Activated effector memory CD4-positive, alpha-beta T cell treated with Interleukin-2 at 50 U/mL for 16 hours (primary cell): Measurements from ENCODE around the gene SEC22C.
"Not testable (repeated sequence)": the region's sequence is repeated elsewhere in the genome, so short reads cannot be mapped to it uniquely, and the experiment has no call there.

Experiments used
- DNase-seq: peaks from one replicate; pipeline ENCODE4 v3.0.0-alpha.2; 2020

SEC22C gene

DNA sequence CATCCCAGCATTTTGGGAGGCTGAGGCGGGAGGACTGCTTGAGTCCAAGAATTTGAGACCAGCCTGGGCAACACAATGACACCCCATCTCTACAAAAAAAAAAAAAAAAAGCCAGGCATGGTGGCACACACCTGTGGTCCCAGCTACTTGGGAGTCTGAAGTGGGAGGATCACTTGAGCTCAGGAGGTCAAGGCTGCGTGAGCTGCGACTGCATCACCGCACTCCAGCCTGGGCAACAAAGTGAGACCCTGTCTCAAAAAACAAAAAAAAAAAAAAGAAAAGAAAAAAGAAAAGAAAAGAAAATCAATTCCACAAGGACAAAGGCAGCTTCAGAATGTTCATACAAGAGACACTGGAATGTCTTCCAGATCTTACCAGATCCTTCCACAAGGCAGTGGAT is 2.4 kb downstream of the SEC22C start:
- DNase-seq: not testable (repeated sequence)

DNA sequence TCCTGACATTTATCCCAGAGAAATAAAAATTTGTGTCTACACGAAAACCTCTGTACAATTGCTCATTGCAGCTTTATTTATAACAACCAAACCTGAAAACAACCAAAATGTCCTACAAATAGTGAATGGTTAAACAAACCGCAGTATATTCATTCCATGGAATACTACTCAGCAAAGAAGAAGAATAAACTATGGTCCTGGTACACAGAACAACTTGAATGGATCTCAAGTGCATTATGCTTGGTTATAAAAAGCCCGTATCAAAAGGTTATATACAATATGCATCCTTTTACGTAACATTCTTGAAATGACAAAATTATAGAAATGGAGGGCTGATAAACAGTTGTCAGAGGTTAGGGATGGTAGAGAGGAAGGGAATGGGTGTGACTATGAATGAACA is 3.7 kb downstream of the SEC22C start:
- no peak for DNase-seq

DNA sequence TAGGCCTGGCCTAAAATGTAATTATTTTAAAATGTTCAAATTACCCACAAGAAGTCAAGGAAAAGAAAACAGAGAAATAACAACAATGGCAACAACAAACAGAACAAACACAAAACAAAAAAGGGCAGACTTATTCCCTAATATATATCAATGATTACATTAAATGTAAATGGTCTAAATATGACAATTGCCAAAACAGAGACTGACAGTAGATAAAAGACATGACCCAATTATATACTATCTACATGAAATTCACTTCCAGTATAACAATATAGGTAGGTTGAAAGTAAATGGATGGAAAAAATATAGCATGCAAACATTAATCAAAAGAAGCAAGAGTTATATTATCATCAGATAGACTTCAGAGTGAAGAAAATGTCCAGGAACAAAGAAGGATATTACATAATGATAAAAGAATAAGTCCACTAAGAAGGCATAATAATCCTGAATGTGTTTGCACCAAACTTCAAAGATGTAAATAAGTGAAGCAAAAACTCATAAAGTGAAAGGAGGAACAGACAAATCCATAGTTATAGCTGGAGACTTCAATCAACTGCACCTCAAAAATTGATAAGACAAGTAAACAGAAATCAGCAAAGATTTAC is 6.5 kb downstream of the SEC22C start:
- DNase-seq: no peak

DNA sequence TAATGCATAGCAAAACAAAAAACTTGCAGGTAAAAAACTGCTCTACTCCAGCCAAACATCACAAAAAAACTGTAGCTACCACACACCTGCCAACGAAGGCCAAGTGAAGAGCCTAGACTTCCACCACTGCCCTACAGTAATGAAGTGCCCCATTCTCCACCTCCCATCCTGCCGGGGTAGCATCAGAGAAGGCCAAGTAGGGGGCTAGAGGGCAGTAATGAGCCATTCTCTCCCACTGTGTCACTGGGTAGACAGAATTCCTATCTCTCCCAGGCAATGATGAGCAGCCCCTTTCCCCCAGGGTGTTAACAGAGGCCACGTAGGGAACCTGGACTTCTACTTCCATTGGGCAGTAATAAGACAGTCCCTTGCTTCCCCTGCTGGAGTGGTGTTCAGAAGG is 9.5 kb downstream of the SEC22C start:
- no peak for DNase-seq

DNA sequence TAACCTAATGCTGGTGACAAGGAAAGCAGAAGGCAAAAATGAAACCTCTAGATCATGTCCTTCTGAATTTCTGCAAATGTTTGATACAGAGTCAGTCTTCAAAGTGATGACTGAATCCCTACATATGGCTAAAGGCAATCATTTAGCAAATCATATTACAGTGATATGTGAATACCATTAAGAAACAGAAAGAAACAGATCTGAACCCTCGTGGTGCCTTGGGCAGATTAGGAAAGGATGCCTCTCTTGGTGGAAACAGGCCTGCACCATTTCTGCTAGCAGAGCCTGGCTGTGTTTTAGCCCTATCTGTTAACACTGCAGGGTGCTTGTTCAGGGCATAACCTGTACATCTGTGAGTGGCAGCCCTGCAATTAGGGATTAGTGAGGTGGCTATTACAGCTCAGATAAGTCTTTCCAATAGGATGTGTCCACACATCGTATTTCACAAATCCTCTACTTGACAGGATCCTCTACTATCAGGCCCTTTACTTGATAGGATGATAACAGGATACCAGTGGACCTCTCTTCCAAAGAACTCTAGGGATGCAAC is 12.1 kb downstream of the SEC22C start:
- DNase-seq: no peak

DNA sequence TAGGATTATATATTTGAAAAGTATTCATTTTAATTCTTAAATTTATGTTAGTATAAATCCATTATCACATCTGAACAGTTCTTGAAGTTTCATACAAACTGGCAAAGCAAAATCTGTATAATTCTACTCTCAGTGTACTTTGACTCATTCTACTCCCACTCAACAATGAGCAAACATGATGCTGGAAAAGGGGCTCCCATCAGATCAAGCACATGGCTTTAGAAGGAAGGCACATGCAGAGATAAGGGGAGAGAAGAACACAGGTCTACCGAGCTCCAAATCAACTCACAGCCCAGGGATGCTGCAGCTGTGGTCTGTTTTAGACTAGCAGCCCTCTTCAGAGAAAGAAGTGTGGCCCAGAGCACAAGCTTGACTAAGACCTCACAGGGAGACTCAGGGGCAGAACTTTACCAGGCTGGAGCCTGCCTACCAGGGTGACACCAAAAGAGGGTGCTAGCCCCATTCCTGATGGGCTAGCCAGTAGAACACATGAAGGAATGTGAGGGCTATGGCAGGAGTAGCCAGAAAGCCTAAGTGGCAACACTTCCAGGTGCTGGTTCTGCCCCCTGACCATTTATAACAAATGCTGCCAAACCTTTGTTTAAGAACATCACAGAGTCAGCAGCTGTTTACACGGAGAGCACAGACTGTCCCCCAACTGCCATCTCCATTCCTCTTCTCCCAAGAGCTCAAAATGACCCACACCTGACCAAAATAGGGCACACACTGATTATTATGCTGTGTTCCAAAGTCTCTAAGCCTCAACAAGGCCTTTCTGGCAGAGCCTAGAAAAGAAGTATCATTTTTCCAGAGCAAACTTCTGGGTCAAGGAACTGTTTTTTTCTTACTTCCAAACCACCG is 19.5 kb downstream of the SEC22C start:
- no peak for DNase-seq

DNA sequence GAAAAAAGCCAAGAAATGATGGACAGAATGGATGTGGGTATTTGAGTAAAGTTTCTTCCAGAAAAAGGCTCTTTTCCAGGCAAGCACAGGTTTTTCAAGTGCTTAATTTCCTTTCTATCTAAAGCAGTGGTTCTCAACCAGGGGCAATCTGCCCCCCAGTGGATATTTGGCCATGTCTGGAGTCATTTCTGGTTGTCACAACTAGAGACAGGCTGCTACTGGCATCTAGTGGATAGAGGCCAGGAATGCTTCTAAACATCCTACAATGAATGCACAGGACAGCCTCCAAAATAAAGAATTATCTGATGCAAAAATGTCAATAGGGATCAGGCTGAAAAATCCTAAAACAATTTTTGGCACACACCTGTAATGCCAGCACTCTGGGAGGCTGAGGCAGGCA is 23.9 kb downstream of the SEC22C start:
- no peak for DNase-seq

DNA sequence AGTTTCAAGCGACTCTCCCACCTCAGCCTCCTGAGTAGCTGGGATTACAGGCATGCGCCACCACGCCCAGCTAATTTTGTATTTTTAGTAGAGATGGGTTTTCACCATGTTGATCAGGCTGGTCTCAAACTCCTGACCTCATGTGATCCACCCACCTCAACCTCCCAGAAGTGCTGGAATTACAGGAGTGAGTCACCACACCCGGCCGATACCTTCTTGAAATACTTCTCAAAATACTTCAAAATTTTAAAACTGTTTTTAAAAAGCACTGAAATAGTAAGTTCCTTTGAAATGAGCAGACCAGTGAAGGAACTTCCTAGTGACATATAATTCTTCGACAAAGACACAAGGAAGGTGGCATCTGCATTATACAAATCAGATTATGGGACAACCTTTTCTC is 24.9 kb downstream of the SEC22C start:
- not testable (repeated sequence) for DNase-seq

DNA sequence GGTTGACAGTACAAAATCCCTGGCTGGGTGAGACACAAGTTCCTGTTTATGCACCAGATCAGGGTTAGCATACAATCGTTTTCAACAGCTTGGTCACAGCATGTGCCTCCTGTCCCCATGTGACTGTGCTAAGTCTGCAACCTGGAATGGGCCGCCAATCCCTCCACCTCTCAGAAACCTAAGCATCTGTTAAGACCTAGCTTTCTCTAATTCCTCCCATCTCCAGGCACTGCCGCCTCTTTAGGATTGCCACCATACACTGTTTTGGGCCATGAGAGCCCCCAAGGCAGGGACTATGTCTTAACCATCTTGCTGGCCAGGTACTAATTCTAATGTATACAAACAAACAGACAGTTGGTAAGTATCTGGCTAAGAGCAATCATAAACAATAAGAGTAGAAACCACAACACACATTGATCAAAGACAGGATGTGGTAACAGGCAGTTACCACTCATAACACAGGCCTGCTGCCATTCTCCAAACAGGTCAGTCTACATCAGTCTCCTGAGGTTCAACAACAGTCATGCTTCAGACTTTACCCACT is 25.6 kb downstream of the SEC22C start:
- DNase-seq: peak; percentile 54

DNA sequence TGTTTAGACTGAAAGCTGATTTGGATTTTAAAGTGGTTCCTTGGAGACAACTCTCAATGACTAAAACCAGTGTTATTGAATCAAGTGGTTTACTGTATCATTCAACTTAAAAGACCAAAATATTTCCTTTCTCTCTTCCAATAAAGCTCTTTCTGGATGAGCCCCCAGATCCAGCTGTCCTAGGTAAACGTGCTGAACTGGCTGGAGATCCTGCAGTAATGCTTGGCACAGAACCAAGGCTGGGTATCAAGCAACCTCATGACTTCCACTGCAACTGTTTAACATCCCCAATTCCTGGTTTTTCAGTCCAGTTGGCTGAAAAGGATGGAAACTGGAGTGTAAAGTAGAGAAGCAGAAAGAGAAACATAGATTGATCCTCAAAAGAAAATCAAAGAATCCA is 28.9 kb downstream of the SEC22C start:
- DNase-seq: no peak

DNA sequence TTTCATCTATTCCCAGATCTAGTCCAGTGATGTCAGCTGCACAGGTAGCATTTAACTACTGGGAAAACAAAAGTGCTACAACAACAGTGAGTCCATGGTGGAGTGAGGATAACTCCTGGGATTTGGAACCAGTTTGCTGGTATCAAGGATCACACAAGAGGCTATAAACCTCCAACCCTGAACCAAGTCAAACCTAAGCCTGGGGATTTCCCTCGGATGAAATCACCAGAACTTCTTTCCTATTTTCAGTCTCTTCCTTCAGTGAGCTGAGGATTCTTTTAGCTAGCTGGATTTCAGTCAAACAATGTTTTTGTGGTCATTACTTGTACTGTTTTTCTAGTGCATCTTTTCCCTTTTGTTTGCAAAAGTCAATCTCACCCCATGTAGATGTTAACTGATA is 31.5 kb downstream of the SEC22C start:
- DNase-seq: no peak

DNA sequence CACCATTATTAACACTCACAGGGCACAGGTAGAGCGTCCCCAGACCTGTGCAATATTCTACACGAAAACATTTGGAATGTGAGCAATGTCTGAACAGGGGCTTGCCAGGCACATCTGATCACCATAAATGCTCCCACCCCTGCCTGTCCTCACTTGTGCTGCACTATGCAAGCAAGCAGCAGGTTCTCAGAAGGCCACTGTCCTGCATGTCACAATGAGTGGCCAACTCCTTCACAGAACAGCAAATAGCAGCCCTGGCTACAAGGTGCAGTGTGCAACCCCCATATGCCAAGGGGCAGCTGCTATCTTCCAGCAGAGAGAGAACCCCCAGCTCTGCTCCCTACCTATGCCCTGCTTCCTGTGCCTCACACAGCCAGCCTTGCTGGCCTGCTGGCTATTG is 32.6 kb downstream of the SEC22C start:
- DNase-seq: no peak

DNA sequence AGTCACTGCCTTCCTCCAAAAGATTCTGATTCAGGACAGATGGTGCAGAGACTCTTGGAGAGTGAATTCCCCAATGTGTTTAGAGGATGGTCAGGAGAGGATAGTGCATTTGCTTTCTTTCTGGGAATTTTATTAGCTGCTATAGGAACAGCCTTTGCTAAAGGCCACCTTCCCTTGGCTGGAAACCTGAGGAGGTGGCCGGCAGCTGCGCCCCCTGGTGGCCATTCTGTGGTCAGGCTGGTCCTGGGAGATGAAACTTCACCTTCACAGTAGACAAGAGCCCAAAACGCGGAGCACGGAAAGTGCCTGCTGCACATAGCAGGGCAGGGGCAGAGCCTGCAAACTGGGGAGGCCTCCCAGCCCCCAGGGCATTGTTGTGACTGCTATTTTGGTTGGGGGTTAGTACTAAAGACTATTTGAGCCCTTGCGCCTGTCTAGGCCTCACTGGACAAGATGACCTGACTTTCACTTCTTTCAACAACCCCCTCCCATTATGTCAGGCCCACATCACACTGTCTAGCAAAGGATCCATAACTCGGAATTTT is 34.3 kb downstream of the SEC22C start:
- DNase-seq: peak; percentile 47

DNA sequence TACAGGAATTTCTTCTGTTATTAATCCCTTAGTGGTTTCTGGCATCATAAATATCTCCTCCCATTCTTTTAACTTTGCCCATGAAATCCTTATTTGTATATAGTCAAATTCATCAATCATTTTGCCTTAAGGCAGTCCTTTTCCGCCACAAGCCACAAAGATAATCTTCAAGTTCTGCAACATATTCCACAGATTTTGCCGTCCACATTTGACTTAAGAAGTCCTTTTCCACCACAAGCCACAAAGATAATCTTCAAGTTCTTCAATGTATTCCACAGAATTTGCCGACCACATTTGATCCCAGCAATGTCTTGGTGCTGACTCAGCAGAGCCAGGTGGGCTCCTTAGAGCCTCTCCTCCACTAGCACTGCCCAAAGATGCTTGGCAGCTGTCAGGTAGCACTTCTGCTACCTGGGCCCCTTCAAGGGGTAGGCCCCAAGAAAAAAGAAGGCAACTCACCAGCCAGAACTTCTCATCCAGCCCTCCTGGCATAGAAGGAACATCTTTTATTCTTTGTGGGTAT is 35.0 kb downstream of the SEC22C start:
- DNase-seq: no peak

DNA sequence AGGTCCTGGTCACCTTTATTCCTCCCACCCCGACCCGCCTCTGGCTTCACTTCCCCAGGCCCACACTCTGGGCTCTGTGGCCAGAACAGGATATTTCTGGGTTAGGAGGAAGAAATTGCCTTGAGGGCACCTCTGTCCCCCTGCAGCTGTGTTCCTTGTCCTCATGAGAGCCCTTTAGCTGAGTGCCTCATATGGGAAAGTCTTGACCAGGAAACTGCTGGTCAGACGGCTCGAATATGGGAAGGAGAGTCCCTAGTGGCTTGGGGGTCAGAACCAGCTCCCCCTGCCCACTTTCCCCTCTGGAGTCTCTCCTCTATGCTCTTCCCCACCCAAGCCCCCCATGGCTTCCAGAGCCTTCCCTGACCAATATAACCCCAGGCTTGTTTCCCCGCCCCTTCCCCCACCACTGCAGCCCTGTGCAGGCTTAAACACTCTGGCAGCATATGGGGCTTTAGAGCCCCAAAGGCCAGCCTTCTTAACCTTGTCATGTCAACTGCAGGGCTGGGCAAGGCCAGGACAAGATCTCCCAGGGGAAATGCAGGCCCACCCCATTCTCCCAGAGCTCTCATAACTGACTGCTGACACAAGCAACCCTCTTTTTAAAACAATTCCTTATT is 36.4 kb downstream of the SEC22C start:
- DNase-seq: no peak

DNA sequence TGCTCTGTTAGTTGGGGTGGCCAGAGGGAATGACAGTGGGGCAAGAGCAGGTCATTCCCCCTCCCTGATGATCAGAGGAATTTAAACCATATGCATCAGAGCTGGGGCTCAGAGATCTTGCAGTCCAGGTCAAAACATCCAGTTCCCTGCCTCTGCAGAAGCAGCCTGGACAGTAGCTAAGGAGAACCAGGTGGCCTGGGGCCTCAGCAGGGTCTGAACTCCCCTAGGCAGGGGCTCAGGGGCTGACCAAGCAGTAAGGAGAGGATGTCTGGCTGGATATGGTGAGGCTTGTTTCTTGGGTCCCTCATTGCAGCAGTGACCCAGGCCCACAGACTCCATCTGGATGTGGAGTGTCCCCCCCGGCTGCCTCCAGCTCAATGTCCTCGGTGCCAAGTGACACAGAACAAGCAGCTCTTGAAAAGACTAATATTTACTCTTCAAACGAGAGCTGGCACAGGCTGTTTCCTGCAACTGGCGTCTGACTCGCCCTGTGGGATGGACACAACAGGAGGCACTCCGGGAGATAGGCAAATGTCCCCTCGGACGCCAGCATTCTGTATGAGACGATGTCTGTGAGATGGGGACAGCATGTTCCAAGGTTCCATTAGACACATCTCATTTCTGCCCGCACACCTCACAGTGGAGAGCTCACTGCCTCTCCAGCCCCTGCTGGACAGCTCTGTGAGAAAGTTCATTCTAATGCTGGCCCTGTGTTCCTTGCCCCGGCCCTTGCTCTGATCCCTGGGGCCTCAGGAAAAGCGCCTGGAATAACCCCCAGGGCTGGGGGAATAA is 37.1 kb downstream of the SEC22C start:
- DNase-seq: no peak

DNA sequence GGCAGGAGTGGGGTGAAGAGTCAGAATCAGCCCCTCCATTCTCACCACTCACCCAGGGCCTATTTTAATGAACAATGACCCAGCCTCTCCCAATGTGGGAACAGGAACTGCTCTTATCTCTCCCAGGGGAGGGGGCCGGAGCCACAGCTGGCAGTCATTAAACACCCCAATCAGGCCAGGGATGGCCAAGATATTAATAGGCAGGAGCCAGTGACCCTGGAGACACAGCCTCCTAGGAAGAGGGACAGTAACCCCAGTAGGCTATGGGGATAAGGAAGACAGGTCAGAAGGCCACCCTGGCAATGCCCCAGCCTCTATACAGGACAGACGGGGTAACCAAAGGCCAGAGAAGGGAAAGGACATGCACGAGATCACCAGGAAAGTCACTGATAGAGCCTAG is 40.7 kb downstream of the SEC22C start:
- no peak for DNase-seq

DNA sequence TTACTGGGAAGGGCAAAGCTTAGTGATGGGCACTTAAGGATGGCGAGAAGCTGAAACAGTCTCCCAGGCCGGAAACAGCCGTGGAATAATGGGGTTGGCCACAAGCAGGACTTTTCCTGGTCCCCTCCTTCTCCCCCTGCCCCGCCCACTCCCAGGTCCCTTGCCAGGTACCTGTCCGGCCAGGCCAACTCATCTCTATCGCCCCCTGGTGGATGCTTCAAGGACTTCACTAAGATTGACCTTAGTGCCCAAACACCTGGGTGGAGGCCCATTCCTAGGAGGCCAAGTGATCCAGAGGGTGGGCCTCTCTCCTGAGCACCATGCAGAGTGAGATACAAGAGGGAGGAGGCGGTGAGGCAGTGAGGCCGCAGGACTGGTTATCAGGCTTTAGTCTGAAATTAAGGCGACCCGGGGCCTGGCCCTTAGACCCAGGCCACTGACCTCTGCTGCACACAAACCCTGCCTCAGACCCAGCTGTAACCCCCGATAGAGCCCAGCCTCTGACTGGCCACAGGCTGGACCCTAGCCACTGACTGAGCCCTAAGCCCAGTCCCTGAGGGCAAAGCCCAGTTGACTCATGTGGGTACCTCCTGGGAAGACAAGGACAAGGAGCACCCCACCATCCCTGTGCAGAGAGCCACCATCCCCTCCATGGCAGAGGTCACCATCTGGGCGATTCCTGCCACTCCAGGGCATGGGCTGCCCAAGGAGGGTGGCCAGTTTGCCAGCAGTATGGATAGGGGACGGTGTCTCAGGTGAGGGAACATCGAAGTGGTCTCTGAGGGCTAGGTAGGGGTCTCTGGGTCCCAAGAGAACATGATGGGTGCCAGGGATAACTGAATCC is 41.7 kb downstream of the SEC22C start:
- DNase-seq: peak; percentile 28

DNA sequence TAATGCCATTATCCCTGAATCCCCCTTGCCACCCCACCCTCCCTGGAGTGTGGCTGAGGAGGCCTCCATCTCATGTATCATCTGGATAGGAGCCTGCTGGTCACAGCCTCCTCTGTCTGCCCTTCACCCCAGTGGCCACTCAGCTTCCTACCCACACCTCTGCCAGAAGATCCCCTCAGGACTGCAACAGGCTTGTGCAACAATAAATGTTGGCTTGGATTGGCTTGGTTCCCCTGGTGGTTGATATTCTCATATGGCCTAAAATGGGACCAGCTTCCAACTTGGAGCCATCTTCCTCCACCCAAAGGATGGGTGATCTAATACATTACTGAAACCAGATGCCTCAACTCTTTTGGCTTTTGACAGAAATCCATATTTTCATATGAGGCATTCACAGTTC is 44.4 kb downstream of the SEC22C start:
- DNase-seq: no peak

DNA sequence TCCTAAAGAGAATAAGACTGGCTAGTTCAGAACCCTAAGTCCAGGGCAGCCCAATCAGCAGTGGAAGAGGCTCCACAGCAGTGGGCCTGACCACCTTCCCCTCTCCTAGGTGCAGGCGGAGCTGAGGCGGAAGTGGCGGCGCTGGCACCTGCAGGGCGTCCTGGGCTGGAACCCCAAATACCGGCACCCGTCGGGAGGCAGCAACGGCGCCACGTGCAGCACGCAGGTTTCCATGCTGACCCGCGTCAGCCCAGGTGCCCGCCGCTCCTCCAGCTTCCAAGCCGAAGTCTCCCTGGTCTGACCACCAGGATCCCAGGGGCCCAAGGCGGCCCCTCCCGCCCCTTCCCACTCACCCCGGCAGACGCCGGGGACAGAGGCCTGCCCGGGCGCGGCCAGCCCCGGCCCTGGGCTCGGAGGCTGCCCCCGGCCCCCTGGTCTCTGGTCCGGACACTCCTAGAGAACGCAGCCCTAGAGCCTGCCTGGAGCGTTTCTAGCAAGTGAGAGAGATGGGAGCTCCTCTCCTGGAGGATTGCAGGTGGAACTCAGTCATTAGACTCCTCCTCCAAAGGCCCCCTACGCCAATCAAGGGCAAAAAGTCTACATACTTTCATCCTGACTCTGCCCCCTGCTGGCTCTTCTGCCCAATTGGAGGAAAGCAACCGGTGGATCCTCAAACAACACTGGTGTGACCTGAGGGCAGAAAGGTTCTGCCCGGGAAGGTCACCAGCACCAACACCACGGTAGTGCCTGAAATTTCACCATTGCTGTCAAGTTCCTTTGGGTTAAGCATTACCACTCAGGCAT is 45.6 kb downstream of the SEC22C start:
- DNase-seq: no peak
